Gastrocnemius medialis (tissue), 4 donors: ENCODE measurements around the gene TMEM129. TPM values are rescaled to one million over a fixed set of nuclear protein-coding genes. Genes with fewer than 3 reads are reported as not detected.

Experiments
- ATAC-seq, 2 donors: fragments of 150-250 bp; one replicate each; pipeline ENCODE4 v1.9.1; 2016
- DNase-seq, 2 donors: peaks; one replicate each; pipeline ENCODE4 v3.0.0-alpha.2; 2019
- H3K27ac ChIP-seq, 4 donors: fragments of 200-600 bp; sonication (generic); 1 replicate in 1 of 4; 2 replicates in 3 of 4; pipeline ENCODE4 v1.5.1; 2016 to 2018; ENCODE audit warnings: mild to moderate bottlenecking in 2 of 4, moderate library complexity in 1 of 4
- H3K27me3 ChIP-seq, 3 donors: fragments of 200-600 bp; sonication (generic) in 2 of 3; 1 replicate in 1 of 3; 2 replicates in 2 of 3; pipeline versions ENCODE4 v1.5.1 to v1.6.0; 2016 to 2019; ENCODE audit warnings: mild to moderate bottlenecking in 1 of 3, moderate library complexity in 1 of 3
- H3K36me3 ChIP-seq, 2 donors: fragments of 200-600 bp; sonication (generic) in 1 of 2; one replicate each; pipeline ENCODE4 v1.5.1; 2017 to 2018
- H3K4me1 ChIP-seq, 2 donors: fragments of 200-600 bp; sonication (generic) in 1 of 2; one replicate each; pipeline ENCODE4 v1.5.1; 2016 to 2017; ENCODE audit warnings: mild to moderate bottlenecking in 2 of 2
- H3K4me3 ChIP-seq, 4 donors: fragments of 200-600 bp; sonication (generic) in 3 of 4; 1 replicate in 1 of 4; 2 replicates in 3 of 4; pipeline ENCODE4 v1.5.1; 2016 to 2019; ENCODE audit warnings: mild to moderate bottlenecking in 2 of 4
- H3K9me3 ChIP-seq, 3 donors: fragments of 200-600 bp; sonication (generic) in 2 of 3; 1 replicate in 1 of 3; 2 replicates in 2 of 3; pipeline ENCODE4 v1.5.1; 2016 to 2019
- CTCF ChIP-seq, 5 experiments: fragments of 450-650 bp in 3 of 5; fragments of 200-600 bp in 2 of 5; sonication (generic) in 2 of 5; IDR thresholded peaks in 4 of 5; conservative IDR thresholded peaks in 1 of 5; 1 replicate in 4 of 5; 2 replicates in 1 of 5; pipeline ENCODE4 v1.5.1; 2016 to 2019; ENCODE audit warnings: antibody characterized with exemption in 5 of 5, mild to moderate bottlenecking in 3 of 5, moderate library complexity in 3 of 5
- POLR2A ChIP-seq, 2 donors: fragments of 450-650 bp; IDR thresholded peaks; one replicate each; pipeline ENCODE4 v1.6.1; 2017; ENCODE audit warnings: antibody characterized with exemption in 2 of 2, mild to moderate bottlenecking in 2 of 2, moderate library complexity in 2 of 2
- in situ Hi-C, 4 donors: fragments of 200-750 bp; cut with MboI; loops; one replicate each; pipeline versions ENCODE4 v1.15.0 to v1.8.0; 2017; ENCODE audit warnings: low sequenced_read_pairs in 4 of 4
- intact Hi-C: fragments of 100-400 bp; cut with DNase I; formaldehyde crosslinking; loops from one replicate; pipeline ENCODE4 v1.15.1; 2023; ENCODE audit warnings: low total_unique reads
- total RNA-seq, 4 donors: library from RNA; depleted of rRNA; stranded (reverse); fragments of >200 nt; gene quantifications; one replicate each; pipeline versions ENCODE4 v1.1.0 to v1.2.3, GENCODE V29; 2016

TMEM129 gene
- total RNA-seq, 4 donors from 2014 or later: 30.3 to 78.0 (median 44.2) TPM

DNA sequence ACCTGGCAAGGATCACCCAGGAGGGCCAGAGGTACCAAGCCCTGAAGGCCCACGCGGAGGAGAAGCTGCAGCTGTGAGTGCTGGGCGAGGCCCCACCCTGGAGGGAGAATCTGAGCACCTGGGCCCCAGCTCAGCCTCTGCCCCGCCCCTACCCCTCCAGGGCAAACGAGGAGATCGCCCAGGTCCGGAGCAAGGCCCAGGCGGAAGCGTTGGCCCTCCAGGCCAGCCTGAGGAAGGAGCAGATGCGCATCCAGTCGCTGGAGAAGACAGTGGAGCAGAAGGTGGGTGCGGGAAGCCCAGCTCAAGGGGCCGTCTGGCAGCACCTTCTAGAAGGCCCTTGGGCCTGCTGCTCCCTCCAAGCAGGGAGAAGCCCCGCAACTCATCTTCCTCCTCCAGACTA lies 23.4 kb upstream of the TMEM129 start:
- H3K4me3 ChIP-seq: no peak overlapping the region
- H3K9me3 ChIP-seq: no peaks in the 10 kb centered on the region
- H3K4me1 ChIP-seq: no peaks in the 10 kb centered on the region
- DNase-seq (no peak), ATAC-seq (no peak)
- peaks cover 0 to 5% of the 10 kb centered on the region in 2 donors for H3K36me3 ChIP-seq
- in situ Hi-C loops (loop anchor here (10.0 to 25.0 kb wide), 3 partner anchors 143 to 160 kb away; no protein-coding TSS in a partner anchor), intact Hi-C loops (no loop called here)
- no peaks in the 10 kb centered on the region for H3K27me3 ChIP-seq
- no peak for TF ChIP-seq POLR2A (IDR thresholded peaks at IDR 0.05)
- no peak for TF ChIP-seq CTCF (IDR thresholded peaks at IDR 0.05 in 4 of 5, conservative IDR thresholded peaks at IDR 0.05 in 1 of 5)
- H3K27ac ChIP-seq: no peak overlapping the region

GRCh38 chr4:1743975-1744374 lies 22.9 kb upstream of the TMEM129 start:
- ATAC-seq: no peak
- TF ChIP-seq CTCF (IDR thresholded peaks at IDR 0.05 in 4 of 5, conservative IDR thresholded peaks at IDR 0.05 in 1 of 5): no peak
- TF ChIP-seq POLR2A (IDR thresholded peaks at IDR 0.05): no peak
- Histone ChIP-seq H3K27me3 (no peaks in the 10 kb centered on the region), H3K4me1 (no peaks in the 10 kb centered on the region), H3K36me3 (peaks cover 0 to 11% of the 10 kb centered on the region in 2 donors), H3K27ac (no peak overlapping the region), H3K9me3 (no peaks in the 10 kb centered on the region), H3K4me3 (no peak overlapping the region)
- intact Hi-C loops: no loop called here
- in situ Hi-C loops: loop anchor here (10.0 to 25.0 kb wide), 3 partner anchors 143 to 161 kb away; no protein-coding TSS in a partner anchor
- DNase-seq: no peak

DNA sequence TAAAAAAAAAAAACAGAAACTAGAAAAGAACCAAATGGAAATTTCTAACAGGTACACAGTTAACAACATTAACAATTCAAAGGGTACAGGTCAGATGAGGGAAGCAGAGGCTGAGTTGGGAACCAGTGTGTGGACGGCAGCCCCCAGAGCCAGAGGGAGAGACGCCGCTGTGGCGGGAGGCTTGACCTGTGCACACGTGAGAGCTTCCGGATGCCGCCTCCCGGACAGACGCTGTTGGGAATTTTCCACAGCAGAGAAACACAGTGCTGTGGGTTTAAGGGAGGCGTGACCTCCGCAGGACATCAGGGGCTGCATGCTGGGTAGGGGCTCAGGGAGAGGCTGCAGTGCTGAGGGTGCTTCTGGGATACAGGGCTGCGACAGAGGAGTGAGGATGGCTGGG lies 22.4 kb upstream of the TMEM129 start:
- no peaks in the 10 kb centered on the region for H3K27me3 ChIP-seq
- H3K27ac ChIP-seq: no peak overlapping the region
- no peaks in the 10 kb centered on the region for H3K4me1 ChIP-seq
- in situ Hi-C loops: loop anchor here (10.0 to 25.0 kb wide), 3 partner anchors 144 to 161 kb away; no protein-coding TSS in a partner anchor
- H3K9me3 ChIP-seq: no peaks in the 10 kb centered on the region
- ATAC-seq: no peak
- H3K4me3 ChIP-seq: no peak overlapping the region
- DNase-seq: no peak
- no peak for TF ChIP-seq POLR2A (IDR thresholded peaks at IDR 0.05)
- TF ChIP-seq CTCF (IDR thresholded peaks at IDR 0.05 in 4 of 5, conservative IDR thresholded peaks at IDR 0.05 in 1 of 5): no peak
- H3K36me3 ChIP-seq: peaks cover 0 to 12% of the 10 kb centered on the region in 2 donors
- intact Hi-C loops: no loop called here

- no peak for TF ChIP-seq CTCF (IDR thresholded peaks at IDR 0.05 in 4 of 5, conservative IDR thresholded peaks at IDR 0.05 in 1 of 5)
- no peak overlapping the region for H3K27ac ChIP-seq
- H3K4me1 ChIP-seq: no peaks in the 10 kb centered on the region
- DNase-seq (no peak), ATAC-seq (no peak)
- peaks cover 0 to 4% (median 0%) of the 10 kb centered on the region in 3 donors for H3K9me3 ChIP-seq
- intact Hi-C loops: no loop called here
- no peak overlapping the region for H3K4me3 ChIP-seq
- in situ Hi-C loops: loop anchor here (10.0 to 25.0 kb wide), 3 partner anchors 146 to 164 kb away; no protein-coding TSS in a partner anchor
- H3K36me3 ChIP-seq: peaks cover 0 to 33% of the 10 kb centered on the region in 2 donors
- H3K27me3 ChIP-seq: no peaks in the 10 kb centered on the region
These were observed 20.1 kb upstream of the TMEM129 start for GRCh38 chr4:1741208-1741607.
